BLaER1 treated with 17β-estradiol and CSF1 and Interleukin-3, amounts not matched to agents 10 nM and 100 nM (cell line): ENCODE measurements around the gene UVSSA.

ENCODE experiments used
- H3K27ac ChIP-seq, 11 experiments: shearing (Covaris generic); formaldehyde crosslinking; 2 replicates each; pipeline ENCODE4 v1.8.1; 2022
- H3K27me3 ChIP-seq, 11 experiments: shearing (Covaris generic); formaldehyde crosslinking; 2 replicates each; pipeline ENCODE4 v1.8.1; 2022
- H3K36me3 ChIP-seq, 11 experiments: shearing (Covaris generic); formaldehyde crosslinking; 2 replicates each; pipeline ENCODE4 v1.8.1; 2022
- H3K4me1 ChIP-seq, 10 experiments: shearing (Covaris generic); formaldehyde crosslinking; 2 replicates each; pipeline ENCODE4 v1.8.1; 2022
- H3K4me2 ChIP-seq, 11 experiments: shearing (Covaris generic); formaldehyde crosslinking; 2 replicates each; pipeline ENCODE4 v1.8.1; 2022
- H3K4me3 ChIP-seq, 10 experiments: shearing (Covaris generic); formaldehyde crosslinking; 2 replicates each; pipeline ENCODE4 v1.8.1; 2022
- H3K9ac ChIP-seq, 11 experiments: shearing (Covaris generic); formaldehyde crosslinking; 2 replicates each; pipeline ENCODE4 v1.8.1; 2022
- H3K9me3 ChIP-seq, 11 experiments: shearing (Covaris generic); formaldehyde crosslinking; replicated peaks in 1 of 11; 2 replicates each; pipeline ENCODE4 v1.8.1; 2022
- H4K20me1 ChIP-seq, 11 experiments: shearing (Covaris generic); formaldehyde crosslinking; 2 replicates each; pipeline ENCODE4 v1.8.1; 2022
- Cebpa-rat ChIP-seq, 11 experiments: shearing (Covaris generic); IDR thresholded peaks; 2 replicates each; pipeline ENCODE4 v1.8.1; 2022

Gene UVSSA

DNA sequence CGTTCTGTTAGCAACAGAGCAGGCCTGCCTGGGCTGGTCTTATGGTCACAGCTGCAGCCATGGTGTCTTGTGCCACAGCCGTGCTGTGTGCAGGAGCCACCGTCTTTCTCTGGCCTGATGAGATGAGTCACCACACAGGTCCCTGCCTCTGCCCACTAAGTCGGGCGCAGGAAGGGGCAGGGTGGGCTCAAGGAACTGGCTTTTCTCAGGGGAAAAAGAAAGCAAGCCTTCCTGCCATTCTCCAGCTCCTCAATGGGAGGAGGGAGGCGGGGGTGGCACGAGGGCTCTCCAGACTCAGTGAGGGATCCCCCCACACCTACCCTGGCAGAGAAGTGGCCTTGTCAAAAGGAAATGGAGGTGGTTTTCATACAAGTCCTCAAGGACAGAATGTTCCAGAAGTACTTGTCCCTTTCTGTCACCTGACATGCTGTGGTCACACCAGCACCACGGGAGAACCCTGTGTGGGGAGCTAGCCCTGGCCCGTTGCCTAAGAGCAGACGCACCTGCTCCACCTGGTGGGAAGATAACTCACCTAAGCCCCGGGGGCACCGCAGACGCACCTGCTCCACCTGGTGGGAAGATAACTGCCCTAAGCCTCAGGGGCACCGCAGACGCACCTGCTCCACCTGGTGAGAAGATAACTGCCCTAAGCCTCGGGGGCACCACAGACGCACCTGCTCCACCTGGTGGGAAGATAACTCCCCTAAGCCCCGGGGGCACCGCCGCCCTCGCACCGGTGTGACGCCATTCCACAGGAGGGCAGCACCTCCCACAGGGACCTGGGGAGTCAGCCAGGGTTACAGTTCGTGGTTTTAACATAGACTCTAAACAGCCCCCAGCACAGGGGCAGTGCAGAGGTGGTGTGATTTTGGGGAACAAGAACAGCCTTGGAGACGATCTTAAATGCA, 18.5 kb downstream of the UVSSA start:
- Histone ChIP-seq H3K4me3 (no peak overlapping the region), H3K4me1 (peaks cover 0 to 34% (median 28%) of the 10 kb centered on the region in 10 experiments; a peak in 17 of 20 replicates), H3K4me2 (peak overlapping the region in 9 of 11 experiments; percentile 7 to 81 (median 63); a peak in 16 of 22 replicates), H3K27me3 (no peaks in the 10 kb centered on the region), H3K36me3 (peaks cover 0 to 20% (median 0%) of the 10 kb centered on the region in 11 experiments; a peak in 4 of 22 replicates), H3K9me3 (no peaks in the 10 kb centered on the region), H3K27ac (no peak overlapping the region), H4K20me1 (peaks cover 0 to 63% (median 6%) of the 10 kb centered on the region in 11 experiments; a peak in 8 of 22 replicates), H3K9ac (peak overlapping the region in 4 of 11 experiments; percentile 15 to 34 (median 19); a peak in 4 of 22 replicates)
- no peak for TF ChIP-seq Cebpa-rat (IDR thresholded peaks at IDR 0.05)

DNA sequence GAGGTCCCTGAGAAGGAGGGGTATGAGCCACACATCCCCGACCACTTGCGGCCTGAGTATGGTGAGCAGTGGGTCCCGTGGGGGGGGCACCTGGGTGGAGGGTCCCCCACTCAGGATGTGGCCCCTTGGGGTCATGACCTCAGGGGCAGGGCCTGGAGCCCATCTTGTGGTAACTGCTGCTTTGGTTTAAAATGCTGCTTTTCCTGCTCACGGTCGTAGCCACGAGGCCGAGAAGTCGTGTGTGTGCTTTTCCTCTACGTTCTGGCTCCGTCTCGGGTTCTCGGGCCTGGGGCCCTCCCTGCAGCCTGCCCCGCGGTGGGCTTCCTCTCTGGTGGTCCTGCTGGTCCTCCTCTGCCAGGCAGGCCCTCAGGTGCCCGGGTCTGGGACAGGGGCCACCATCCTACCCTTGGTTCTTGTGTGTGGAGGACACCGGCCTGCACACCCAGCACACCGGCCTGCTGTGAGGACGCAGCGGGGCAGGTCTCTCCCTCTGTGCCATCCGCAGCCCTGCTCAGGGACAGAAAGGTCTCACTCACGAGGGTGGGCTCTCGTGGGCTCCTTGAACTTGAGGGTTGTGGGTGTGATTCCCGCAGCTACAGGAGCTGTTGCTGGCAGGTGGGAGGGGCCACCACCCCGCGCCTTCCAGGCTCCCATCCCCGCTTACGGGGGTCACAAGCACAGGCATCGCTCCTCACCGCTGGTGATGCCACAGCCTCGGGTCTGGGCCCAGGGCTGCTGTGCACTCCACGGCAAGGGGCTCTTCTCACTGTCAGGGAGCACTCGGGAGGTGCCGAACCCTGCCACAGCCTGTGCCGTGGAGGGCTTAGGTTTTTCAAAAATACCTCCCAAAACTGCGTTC, 19.6 kb downstream of the UVSSA start:
- peak overlapping the region in 4 of 11 experiments; percentile 1 to 34 (median 19); a peak in 5 of 22 replicates for H3K9ac ChIP-seq
- H4K20me1 ChIP-seq, result peaks cover 0 to 57% (median 6%) of the 10 kb centered on the region in 11 experiments; a peak in 8 of 22 replicates
- H3K4me1 ChIP-seq, result peaks cover 0 to 28% (median 25%) of the 10 kb centered on the region in 10 experiments; a peak in 17 of 20 replicates
- no peak overlapping the region for H3K4me3 ChIP-seq
- no peak overlapping the region for H3K27ac ChIP-seq
- no peaks in the 10 kb centered on the region for H3K9me3 ChIP-seq
- no peaks in the 10 kb centered on the region for H3K27me3 ChIP-seq
- H3K4me2 ChIP-seq, result peak overlapping the region in 9 of 11 experiments; percentile 7 to 81 (median 63); a peak in 14 of 22 replicates
- H3K36me3 ChIP-seq, result peaks cover 0 to 31% (median 0%) of the 10 kb centered on the region in 11 experiments; a peak in 5 of 22 replicates
- TF ChIP-seq Cebpa-rat (IDR thresholded peaks at IDR 0.05), result no peak

GRCh38 chr4:1367230-1367935, 20.4 kb downstream of the UVSSA start:
- Histone ChIP-seq H3K4me3 (no peak overlapping the region), H3K9ac (no peak overlapping the region; a peak in 1 of 22 replicates), H3K4me2 (peak overlapping the region in 2 of 11 experiments; percentile 68 to 81; a peak in 3 of 22 replicates), H3K9me3 (peaks cover 0 to 6% (median 2%) of the 10 kb centered on the region in 11 experiments; a peak in 12 of 22 replicates), H4K20me1 (peaks cover 0 to 52% (median 4%) of the 10 kb centered on the region in 11 experiments; a peak in 8 of 22 replicates), H3K36me3 (peaks cover 0 to 37% (median 0%) of the 10 kb centered on the region in 11 experiments; a peak in 6 of 22 replicates), H3K27me3 (no peaks in the 10 kb centered on the region), H3K4me1 (peaks cover 0 to 28% (median 25%) of the 10 kb centered on the region in 10 experiments; a peak in 17 of 20 replicates), H3K27ac (no peak overlapping the region)
- TF ChIP-seq Cebpa-rat (IDR thresholded peaks at IDR 0.05), result no peak

DNA sequence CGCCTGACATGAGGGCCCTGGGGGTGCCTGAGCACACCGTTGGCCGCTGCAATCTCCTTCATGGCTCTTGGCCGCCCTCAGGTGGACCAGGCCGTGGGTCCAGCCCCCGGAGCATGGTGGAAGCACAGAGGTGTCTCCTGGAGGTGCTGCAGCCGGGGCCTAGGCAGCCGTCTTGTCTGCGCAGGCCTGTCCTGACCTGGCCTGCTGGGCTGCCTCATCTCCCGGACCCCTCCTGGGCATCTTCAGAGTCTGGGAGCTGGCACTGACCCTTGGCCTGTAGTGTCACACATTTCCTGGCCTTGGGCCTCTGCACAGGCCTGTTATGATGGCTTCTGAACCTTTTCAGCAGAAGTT, 20.9 kb downstream of the UVSSA start:
- no peak overlapping the region for H3K4me2 ChIP-seq
- TF ChIP-seq Cebpa-rat (IDR thresholded peaks at IDR 0.05), result no peak
- H3K27ac ChIP-seq, result no peak overlapping the region
- H3K9me3 ChIP-seq, result peaks cover 4 to 11% (median 8%) of the 10 kb centered on the region in 11 experiments; a peak in 17 of 22 replicates
- H3K36me3 ChIP-seq, result peaks cover 0 to 43% (median 0%) of the 10 kb centered on the region in 11 experiments; a peak in 7 of 22 replicates
- no peak overlapping the region; a peak in 1 of 22 replicates for H3K9ac ChIP-seq
- H3K27me3 ChIP-seq, result no peaks in the 10 kb centered on the region
- H4K20me1 ChIP-seq, result peaks cover 0 to 47% (median 3%) of the 10 kb centered on the region in 11 experiments; a peak in 7 of 22 replicates
- H3K4me1 ChIP-seq, result peaks cover 0 to 28% (median 25%) of the 10 kb centered on the region in 10 experiments; a peak in 17 of 20 replicates
- no peak overlapping the region for H3K4me3 ChIP-seq

DNA sequence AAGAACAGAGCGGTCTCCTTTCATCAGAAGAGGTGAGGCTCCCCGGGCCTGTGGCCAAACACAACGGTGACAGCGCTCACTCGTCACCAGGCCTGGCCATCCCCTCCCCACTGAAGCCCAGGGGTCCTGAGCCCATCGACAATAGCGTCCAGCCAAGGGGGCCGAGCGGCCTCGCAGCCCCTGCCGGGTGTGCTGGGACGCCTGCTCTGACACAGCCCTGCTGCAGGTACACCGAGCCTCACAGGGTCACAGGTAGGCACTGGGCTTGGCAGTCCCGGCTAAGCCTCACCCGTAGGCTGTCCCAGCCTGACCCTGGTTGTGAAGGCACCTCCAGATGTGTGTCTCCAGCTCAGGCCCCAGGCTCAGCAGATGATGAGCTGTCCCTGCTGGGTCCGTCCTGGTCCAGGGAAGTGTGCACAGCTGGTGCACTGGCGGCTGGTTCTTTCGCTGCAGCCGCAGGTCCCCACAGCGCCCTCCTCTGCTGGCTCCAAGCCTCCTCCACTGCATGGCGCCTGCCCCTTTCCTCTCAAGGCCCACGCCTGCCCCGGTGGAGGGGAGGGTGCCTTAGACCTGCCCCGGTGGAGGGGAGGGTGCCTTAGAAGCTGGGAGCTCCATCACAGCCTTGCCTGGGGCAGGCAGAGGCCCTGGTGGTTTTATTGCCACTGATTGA, 21.5 kb downstream of the UVSSA start:
- Histone ChIP-seq H4K20me1 (peaks cover 0 to 46% (median 3%) of the 10 kb centered on the region in 11 experiments; a peak in 7 of 22 replicates), H3K4me1 (peaks cover 0 to 28% (median 25%) of the 10 kb centered on the region in 10 experiments; a peak in 17 of 20 replicates), H3K4me3 (no peak overlapping the region), H3K9me3 (peaks cover 7 to 17% (median 13%) of the 10 kb centered on the region in 11 experiments; a peak in 17 of 22 replicates), H3K27ac (no peak overlapping the region), H3K4me2 (no peak overlapping the region), H3K9ac (no peak overlapping the region), H3K36me3 (peaks cover 0 to 49% (median 0%) of the 10 kb centered on the region in 11 experiments; a peak in 9 of 22 replicates), H3K27me3 (no peaks in the 10 kb centered on the region)
- TF ChIP-seq Cebpa-rat (IDR thresholded peaks at IDR 0.05), result no peak

GRCh38 chr4:1369091-1369450, 22.1 kb downstream of the UVSSA start:
- Histone ChIP-seq H3K4me3 (no peak overlapping the region), H3K27me3 (no peaks in the 10 kb centered on the region), H3K9ac (no peak overlapping the region), H3K4me1 (peaks cover 0 to 28% (median 25%) of the 10 kb centered on the region in 10 experiments; a peak in 17 of 20 replicates), H3K9me3 (peaks cover 7 to 21% (median 15%) of the 10 kb centered on the region in 11 experiments; a peak in 17 of 22 replicates), H3K27ac (no peak overlapping the region), H3K36me3 (peaks cover 0 to 54% (median 0%) of the 10 kb centered on the region in 11 experiments; a peak in 9 of 22 replicates), H3K4me2 (no peak overlapping the region), H4K20me1 (peaks cover 0 to 42% (median 3%) of the 10 kb centered on the region in 11 experiments; a peak in 7 of 22 replicates)
- TF ChIP-seq Cebpa-rat (IDR thresholded peaks at IDR 0.05), result no peak

- peaks cover 0 to 37% (median 3%) of the 10 kb centered on the region in 11 experiments; a peak in 7 of 22 replicates for H4K20me1 ChIP-seq
- no peak overlapping the region for H3K27ac ChIP-seq
- H3K36me3 ChIP-seq, result peaks cover 0 to 59% (median 0%) of the 10 kb centered on the region in 11 experiments; a peak in 9 of 22 replicates
Observed at GRCh38 chr4:1369479-1370079, 22.6 kb downstream of the UVSSA start.

More at GRCh38 chr4:1369479-1370079, 22.6 kb downstream of the UVSSA start:
- TF ChIP-seq Cebpa-rat (IDR thresholded peaks at IDR 0.05), result no peak
- Histone ChIP-seq H3K4me2 (no peak overlapping the region), H3K9ac (no peak overlapping the region), H3K27me3 (no peaks in the 10 kb centered on the region), H3K4me1 (peaks cover 0 to 25% (median 23%) of the 10 kb centered on the region in 10 experiments; a peak in 17 of 20 replicates), H3K4me3 (no peak overlapping the region), H3K9me3 (peaks cover 7 to 21% (median 17%) of the 10 kb centered on the region in 11 experiments; a peak in 17 of 22 replicates)
